HuH-7.5 (cell line): ENCODE results near the gene ABCB11.

Source experiments
- DNase-seq: peaks from one replicate; pipeline ENCODE4 v3.0.0; 2011; ENCODE audit warnings: low spot score

ABCB11 gene

GRCh38 chr2:169007941-169008340 lies 23.2 kb downstream of the ABCB11 start:
- no peak for DNase-seq

GRCh38 chr2:169007356-169007755 lies 23.8 kb downstream of the ABCB11 start:
- no peak for DNase-seq

GRCh38 chr2:169006665-169007064 lies 24.5 kb downstream of the ABCB11 start:
- DNase-seq, result no peak

GRCh38 chr2:169005994-169006393 lies 25.1 kb downstream of the ABCB11 start:
- no peak for DNase-seq

- DNase-seq, result no peak
These were observed 26.0 kb downstream of the ABCB11 start for GRCh38 chr2:169005080-169005598.

- no peak for DNase-seq
These were observed 28.9 kb downstream of the ABCB11 start for GRCh38 chr2:169002161-169002738.

- no peak for DNase-seq
These were observed 29.9 kb downstream of the ABCB11 start for GRCh38 chr2:169001116-169001815.

- DNase-seq, result no peak
These were observed 31.4 kb downstream of the ABCB11 start for GRCh38 chr2:168999668-169000213.

GRCh38 chr2:168998609-168999211 lies 32.4 kb downstream of the ABCB11 start:
- no peak for DNase-seq

- no peak for DNase-seq
These were observed 33.3 kb downstream of the ABCB11 start for GRCh38 chr2:168997794-168998193.

GRCh38 chr2:168997118-168997521 lies 34.0 kb downstream of the ABCB11 start:
- DNase-seq, result no peak

GRCh38 chr2:168995744-168996143 lies 35.4 kb downstream of the ABCB11 start:
- DNase-seq, result no peak

- no peak for DNase-seq
These were observed 37.6 kb downstream of the ABCB11 start for GRCh38 chr2:168993538-168993937.

GRCh38 chr2:168992591-168993349 lies 38.4 kb downstream of the ABCB11 start:
- peak; percentile 7 for DNase-seq

GRCh38 chr2:168992026-168992425 lies 39.1 kb downstream of the ABCB11 start:
- no peak for DNase-seq

GRCh38 chr2:168988755-168989154 lies 42.4 kb downstream of the ABCB11 start:
- DNase-seq, result no peak

GRCh38 chr2:168986398-168986943 lies 44.7 kb downstream of the ABCB11 start:
- DNase-seq, result no peak

GRCh38 chr2:168981651-168982050 lies 49.5 kb downstream of the ABCB11 start:
- DNase-seq, result no peak

GRCh38 chr2:168978461-168978861 lies 52.7 kb downstream of the ABCB11 start:
- no peak for DNase-seq

GRCh38 chr2:168977608-168978007 lies 53.5 kb downstream of the ABCB11 start:
- DNase-seq, result no peak

- DNase-seq, result no peak
These were observed 55.0 kb downstream of the ABCB11 start for GRCh38 chr2:168976034-168976654.
